CD4-positive, alpha-beta T cell treated with Interleukin-6 for 4 hours (primary cell): ENCODE results near the gene STOX2.
"Not testable (repeated sequence)": the region's sequence is repeated elsewhere in the genome, so short reads cannot be mapped to it uniquely, and the experiment has no call there.

ENCODE experiments used
- DNase-seq: peaks from one replicate; pipeline ENCODE4 v3.0.0-alpha.2; 2020; ENCODE audit warnings: mixed read lengths

STOX2 gene

DNA sequence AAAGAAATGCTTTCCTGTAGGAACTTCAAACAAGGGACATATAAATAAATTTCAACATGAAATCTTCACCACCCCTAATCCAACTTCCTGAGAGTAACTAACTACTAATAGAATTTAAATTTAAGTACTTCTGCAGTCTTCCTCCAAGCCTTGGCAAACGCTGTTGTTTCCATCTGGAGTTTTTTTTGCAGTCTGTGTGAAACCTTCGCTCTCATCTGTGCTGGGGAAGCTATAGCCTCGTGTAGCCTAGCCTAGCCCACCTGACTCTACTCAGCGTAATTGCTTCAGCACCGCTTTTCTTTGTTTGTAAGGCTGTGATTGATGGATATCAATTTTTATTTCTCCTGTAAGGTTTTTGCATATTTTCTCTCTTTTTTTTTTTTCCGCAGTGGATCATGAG is 30.9 kb downstream of the STOX2 start:
- DNase-seq: no peak

- DNase-seq: no peak
Measured at GRCh38 chr4:183936574-183937345, 31.7 kb downstream of the STOX2 start.

GRCh38 chr4:183940864-183941263 is 35.8 kb downstream of the STOX2 start:
- no peak for DNase-seq

GRCh38 chr4:183941964-183942363 is 36.9 kb downstream of the STOX2 start:
- DNase-seq: no peak

GRCh38 chr4:183945741-183946140 is 40.6 kb downstream of the STOX2 start:
- DNase-seq: no peak

GRCh38 chr4:183950536-183950935 is 45.4 kb downstream of the STOX2 start:
- no peak for DNase-seq

DNA sequence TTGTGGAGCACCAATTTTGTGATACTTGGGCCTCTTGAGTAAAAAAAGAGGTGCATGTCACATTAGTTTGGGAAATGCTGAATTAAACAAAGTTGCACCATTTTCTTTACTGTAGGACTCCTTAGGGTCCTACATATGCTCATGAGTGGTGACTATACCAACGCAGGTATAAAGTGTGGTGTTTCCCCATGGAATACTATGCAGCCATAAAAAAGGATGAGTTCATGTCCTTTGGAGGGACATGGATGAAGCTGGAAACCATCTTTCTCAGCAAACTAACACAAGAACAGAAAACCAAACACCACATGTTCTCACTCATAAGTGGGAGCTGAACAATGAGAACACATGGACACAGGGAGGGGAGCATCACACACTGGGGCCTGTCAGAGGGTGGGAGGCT is 47.5 kb downstream of the STOX2 start:
- DNase-seq: not testable (repeated sequence)

- no peak for DNase-seq
Measured at GRCh38 chr4:183959319-183960045, 54.4 kb downstream of the STOX2 start.

GRCh38 chr4:183960046-183960420 is 54.9 kb downstream of the STOX2 start:
- no peak for DNase-seq

DNA sequence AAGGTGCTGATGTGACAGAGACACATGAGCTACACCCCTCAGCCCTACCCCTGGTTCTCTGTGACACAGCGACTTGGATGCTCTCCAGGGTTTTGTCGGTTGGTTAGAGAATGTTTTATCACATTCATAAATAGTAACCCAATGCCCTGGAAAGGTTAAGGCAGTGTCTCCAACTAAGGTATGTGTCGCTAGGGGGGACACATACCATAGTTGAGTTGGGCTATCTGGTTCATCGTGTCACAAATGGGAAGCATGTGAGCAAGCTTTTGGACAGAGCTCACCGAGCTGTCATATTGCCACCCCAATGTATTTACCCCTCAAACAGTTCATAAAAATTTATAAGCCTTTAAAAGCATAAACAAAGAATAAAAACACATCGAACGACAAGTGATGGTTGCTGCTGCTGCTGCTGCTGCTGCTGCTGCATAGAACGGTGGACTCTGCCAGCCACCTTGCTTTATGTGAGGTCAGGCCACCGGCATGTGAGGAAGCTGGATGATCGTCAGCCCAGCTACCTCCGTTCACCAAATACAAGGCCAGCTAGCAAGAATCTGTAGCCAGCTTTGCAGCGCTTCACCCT is 55.9 kb downstream of the STOX2 start:
- no peak for DNase-seq

- DNase-seq: no peak
Measured at GRCh38 chr4:183961795-183962194, 56.7 kb downstream of the STOX2 start.

GRCh38 chr4:183962419-183962818 is 57.3 kb downstream of the STOX2 start:
- no peak for DNase-seq

DNA sequence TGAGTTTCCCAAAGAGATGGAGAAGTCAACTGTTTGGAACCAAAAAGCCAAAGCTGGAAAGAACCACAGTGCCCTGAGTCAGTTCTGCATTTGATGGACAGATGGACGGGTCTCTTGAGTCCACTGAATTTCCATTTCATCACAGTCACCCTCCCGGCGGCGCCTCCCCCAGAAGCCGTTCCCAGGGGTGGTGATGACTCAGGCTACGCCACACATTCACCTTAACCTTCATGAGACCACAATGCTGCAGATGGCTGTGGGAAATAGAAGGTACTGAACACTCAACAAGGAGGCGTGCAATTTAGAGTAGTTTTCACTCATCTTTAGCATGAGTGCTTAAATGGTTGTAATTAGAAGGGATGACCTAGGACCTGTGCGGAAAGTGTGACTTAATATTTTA is 61.3 kb downstream of the STOX2 start:
- DNase-seq: no peak

- DNase-seq: no peak
Measured at GRCh38 chr4:183967266-183967665, 62.2 kb downstream of the STOX2 start.

- no peak for DNase-seq
Measured at GRCh38 chr4:183968502-183968901, 63.4 kb downstream of the STOX2 start.

- no peak for DNase-seq
Measured at GRCh38 chr4:183968931-183969330, 63.8 kb downstream of the STOX2 start.

- no peak for DNase-seq
Measured at GRCh38 chr4:183969596-183969995, 64.5 kb downstream of the STOX2 start.

DNA sequence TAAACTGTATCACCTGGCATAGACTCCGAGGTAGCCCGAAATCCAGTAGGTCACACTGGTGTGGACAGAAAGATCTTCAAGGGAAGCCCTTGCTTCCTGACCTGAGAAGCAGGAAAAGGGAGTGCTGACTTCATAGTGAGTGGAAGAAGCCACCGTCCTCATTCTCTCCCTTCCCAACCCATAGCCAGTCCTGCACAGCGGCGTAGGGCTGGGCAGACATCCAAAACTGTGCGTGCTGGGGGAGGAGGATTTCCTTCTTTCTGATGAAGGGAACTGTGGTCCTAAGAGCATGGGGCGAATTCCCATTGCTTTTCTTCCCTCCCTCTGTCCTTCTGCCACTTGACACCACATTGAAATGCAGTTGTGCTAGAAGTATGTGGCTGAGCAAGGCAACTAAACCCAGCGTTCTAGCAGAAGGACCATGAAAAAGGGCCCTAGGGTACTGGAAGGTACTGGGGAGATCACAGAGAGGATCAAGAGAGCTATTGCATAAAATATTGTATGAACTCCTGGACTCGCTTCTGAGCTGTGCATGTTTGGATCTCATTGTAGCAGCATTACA is 66.9 kb downstream of the STOX2 start:
- no peak for DNase-seq

GRCh38 chr4:183977707-183978106 is 72.6 kb downstream of the STOX2 start:
- DNase-seq: no peak

GRCh38 chr4:183984566-183984965 is 79.5 kb downstream of the STOX2 start:
- no peak for DNase-seq

- DNase-seq: no peak
Measured at GRCh38 chr4:183985786-183986185, 80.7 kb downstream of the STOX2 start.

- no peak for DNase-seq
Measured at GRCh38 chr4:183986291-183986970, 81.3 kb downstream of the STOX2 start.
